Liver (tissue), 3 donors: Measurements from ENCODE around the gene POTEH.
"Not testable (repeated sequence)": the region's sequence is repeated elsewhere in the genome, so short reads cannot be mapped to it uniquely, and the experiment has no call there.

Experiments
- CTCF ChIP-seq: fragments of 150-350 bp; IDR thresholded peaks from 2 replicates; pipeline ENCODE4 v1.5.1; 2017; ENCODE audit warnings: improper control_type of control experiment, low read depth, low read length; ENCODE audit not compliant: missing input control
- REST ChIP-seq: IDR thresholded peaks from 2 replicates; pipeline ENCODE4 v1.6.1; 2016; ENCODE audit warnings: antibody characterized with exemption, mild to moderate bottlenecking
- RXRA ChIP-seq, 2 donors: IDR thresholded peaks; 2 replicates each; pipeline ENCODE4 v1.6.1; 2017 to 2018; ENCODE audit warnings: antibody characterized with exemption in 2 of 2, mild to moderate bottlenecking in 1 of 2
- SP1 ChIP-seq: IDR thresholded peaks from 2 replicates; pipeline ENCODE4 v1.6.1; 2018; ENCODE audit warnings: antibody characterized with exemption, mild to moderate bottlenecking
- TF ChIP-seq, protein P1 (sequence below): IDR thresholded peaks from 2 replicates; pipeline ENCODE4 v1.6.1; 2016; ENCODE audit warnings: antibody characterized with exemption
- TF ChIP-seq, protein P2 (sequence below): IDR thresholded peaks from 2 replicates; pipeline ENCODE4 v1.6.1; 2016; ENCODE audit warnings: antibody characterized with exemption
- donor health status: healthy.
- donor health status: healthy.

- not testable (repeated sequence) for TF ChIP-seq CTCF; REST; RXRA (IDR thresholded peaks at IDR 0.05); SP1
- TF ChIP-seq, protein P1, sequence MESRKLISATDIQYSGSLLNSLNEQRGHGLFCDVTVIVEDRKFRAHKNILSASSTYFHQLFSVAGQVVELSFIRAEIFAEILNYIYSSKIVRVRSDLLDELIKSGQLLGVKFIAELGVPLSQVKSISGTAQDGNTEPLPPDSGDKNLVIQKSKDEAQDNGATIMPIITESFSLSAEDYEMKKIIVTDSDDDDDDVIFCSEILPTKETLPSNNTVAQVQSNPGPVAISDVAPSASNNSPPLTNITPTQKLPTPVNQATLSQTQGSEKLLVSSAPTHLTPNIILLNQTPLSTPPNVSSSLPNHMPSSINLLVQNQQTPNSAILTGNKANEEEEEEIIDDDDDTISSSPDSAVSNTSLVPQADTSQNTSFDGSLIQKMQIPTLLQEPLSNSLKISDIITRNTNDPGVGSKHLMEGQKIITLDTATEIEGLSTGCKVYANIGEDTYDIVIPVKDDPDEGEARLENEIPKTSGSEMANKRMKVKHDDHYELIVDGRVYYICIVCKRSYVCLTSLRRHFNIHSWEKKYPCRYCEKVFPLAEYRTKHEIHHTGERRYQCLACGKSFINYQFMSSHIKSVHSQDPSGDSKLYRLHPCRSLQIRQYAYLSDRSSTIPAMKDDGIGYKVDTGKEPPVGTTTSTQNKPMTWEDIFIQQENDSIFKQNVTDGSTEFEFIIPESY: not testable (repeated sequence)
- TF ChIP-seq, protein P2, sequence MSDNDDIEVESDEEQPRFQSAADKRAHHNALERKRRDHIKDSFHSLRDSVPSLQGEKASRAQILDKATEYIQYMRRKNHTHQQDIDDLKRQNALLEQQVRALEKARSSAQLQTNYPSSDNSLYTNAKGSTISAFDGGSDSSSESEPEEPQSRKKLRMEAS: not testable (repeated sequence)
These were observed 58.0 kb downstream of the POTEH start for GRCh38 chr22:15747636-15748323.
